ENCODE results near the gene THSD7B. TPM values are rescaled to one million over a fixed set of nuclear protein-coding genes. Genes with fewer than 3 reads are reported as not detected.

The THSD7B gene
- total RNA-seq, 1 donor from 2014 or later = not detected

- Mint-ChIP-seq H3K9me3 (no peaks in the 10 kb centered on the region), H3K27me3 (no peaks in the 10 kb centered on the region), H3K4me3 (no peak overlapping the region), H3K36me3 (ENCODE audit: low read depth) (no peaks in the 10 kb centered on the region), H3K4me1 (no peaks in the 10 kb centered on the region), H3K27ac (no peak overlapping the region)
- no peak for ATAC-seq (ENCODE audit: low read depth)
- POLR2A ChIA-PET = no interaction called here
- no peak for TF ChIP-seq CTCF (IDR thresholded peaks at IDR 0.05)
- CTCF ChIA-PET = no interaction called here
- no peak for DNase-seq
- intact Hi-C loops (cut with micrococcal nuclease) = no loop called here
These were observed 466.3 kb downstream of the THSD7B start for GRCh38 chr2:137231628-137232027.

GRCh38 chr2:137232076-137232475 lies 466.7 kb downstream of the THSD7B start:
- ATAC-seq (ENCODE audit: low read depth) = no peak
- ChIA-PET CTCF (no interaction called here), POLR2A (no interaction called here)
- Mint-ChIP-seq H3K36me3 (ENCODE audit: low read depth) (no peaks in the 10 kb centered on the region), H3K27ac (no peak overlapping the region), H3K9me3 (no peaks in the 10 kb centered on the region), H3K27me3 (no peaks in the 10 kb centered on the region), H3K4me3 (no peak overlapping the region), H3K4me1 (no peaks in the 10 kb centered on the region)
- no peak for TF ChIP-seq CTCF (IDR thresholded peaks at IDR 0.05)
- no peak for DNase-seq
- intact Hi-C loops (cut with micrococcal nuclease) = no loop called here

- Mint-ChIP-seq H3K36me3 (ENCODE audit: low read depth) (no peaks in the 10 kb centered on the region), H3K27ac (no peak overlapping the region), H3K4me3 (no peak overlapping the region), H3K4me1 (no peaks in the 10 kb centered on the region), H3K27me3 (no peaks in the 10 kb centered on the region), H3K9me3 (no peaks in the 10 kb centered on the region)
- DNase-seq (no peak), ATAC-seq (ENCODE audit: low read depth) (no peak)
- ChIA-PET CTCF (no interaction called here), POLR2A (no interaction called here)
- intact Hi-C loops (cut with micrococcal nuclease) = no loop called here
- TF ChIP-seq CTCF (IDR thresholded peaks at IDR 0.05) = no peak
These were observed 467.7 kb downstream of the THSD7B start for GRCh38 chr2:137233091-137233490.

GRCh38 chr2:137237055-137237454 lies 471.7 kb downstream of the THSD7B start:
- ChIA-PET CTCF (no interaction called here), POLR2A (no interaction called here)
- H3K4me3 Mint-ChIP-seq = no peak overlapping the region
- DNase-seq (no peak), ATAC-seq (ENCODE audit: low read depth) (no peak)
- no peaks in the 10 kb centered on the region for H3K36me3 Mint-ChIP-seq (ENCODE audit: low read depth)
- TF ChIP-seq CTCF (IDR thresholded peaks at IDR 0.05) = no peak
- no peaks in the 10 kb centered on the region for H3K9me3 Mint-ChIP-seq
- intact Hi-C loops (cut with micrococcal nuclease) = no loop called here
- H3K27me3 Mint-ChIP-seq = no peaks in the 10 kb centered on the region
- no peaks in the 10 kb centered on the region for H3K4me1 Mint-ChIP-seq
- H3K27ac Mint-ChIP-seq = no peak overlapping the region

- ATAC-seq (ENCODE audit: low read depth) (no peak), DNase-seq (no peak)
- Mint-ChIP-seq H3K36me3 (ENCODE audit: low read depth) (no peaks in the 10 kb centered on the region), H3K4me1 (no peaks in the 10 kb centered on the region), H3K27me3 (no peaks in the 10 kb centered on the region), H3K4me3 (no peak overlapping the region), H3K27ac (no peak overlapping the region), H3K9me3 (no peaks in the 10 kb centered on the region)
- intact Hi-C loops (cut with micrococcal nuclease) = no loop called here
- ChIA-PET POLR2A (no interaction called here), CTCF (no interaction called here)
- TF ChIP-seq CTCF (IDR thresholded peaks at IDR 0.05) = no peak
These were observed 472.7 kb downstream of the THSD7B start for GRCh38 chr2:137238065-137238464.
